Breast epithelium (tissue), 4 donors: ENCODE data around the gene RELB. TPM values are rescaled to one million over a fixed set of nuclear protein-coding genes. Genes with fewer than 3 reads are reported as not detected.

Experiments used
- DNase-seq, 2 donors: peaks; one replicate each; pipeline ENCODE4 v3.0.0-alpha.2; 2019; ENCODE audit warnings: low spot score in 2 of 2
- H3K27ac ChIP-seq, 2 donors: fragments of 200-600 bp; sonication (generic) in 1 of 2; one replicate each; pipeline ENCODE4 v1.5.1; 2016 to 2019; ENCODE audit warnings: mild to moderate bottlenecking in 1 of 2
- H3K27me3 ChIP-seq, 2 donors: fragments of 200-600 bp; sonication (generic) in 1 of 2; one replicate each; pipeline versions ENCODE4 v1.5.1 to v1.6.0; 2017 to 2019; ENCODE audit warnings: control low read depth in 1 of 2, mild to moderate bottlenecking in 1 of 2
- H3K36me3 ChIP-seq: fragments of 200-600 bp; one replicate; pipeline ENCODE4 v1.5.1; 2019
- H3K4me1 ChIP-seq, 2 donors: fragments of 200-600 bp; sonication (generic); one replicate each; pipeline ENCODE4 v1.5.1; 2016 to 2019; ENCODE audit warnings: control low read depth in 1 of 2
- H3K4me3 ChIP-seq, 3 donors: fragments of 200-600 bp; sonication (generic); 1 replicate in 2 of 3; 2 replicates in 1 of 3; pipeline ENCODE4 v1.5.1; 2016 to 2019; ENCODE audit warnings: mild to moderate bottlenecking in 3 of 3, moderate library complexity in 2 of 3
- H3K9me3 ChIP-seq, 2 donors: fragments of 200-600 bp; sonication (generic) in 1 of 2; one replicate each; pipeline ENCODE4 v1.5.1; 2016 to 2019; ENCODE audit warnings: control low read depth in 1 of 2
- CTCF ChIP-seq, 3 donors: fragments of 450-650 bp; IDR thresholded peaks; one replicate each; pipeline ENCODE4 v1.5.1; 2016 to 2017; ENCODE audit warnings: antibody characterized with exemption in 3 of 3, mild to moderate bottlenecking in 3 of 3, moderate library complexity in 3 of 3
- POLR2A ChIP-seq: fragments of 450-650 bp; IDR thresholded peaks from one replicate; pipeline ENCODE4 v1.6.1; 2016; ENCODE audit warnings: antibody characterized with exemption, mild to moderate bottlenecking, moderate library complexity
- POLR2AphosphoS5 ChIP-seq, 3 donors: sonication (generic); formaldehyde crosslinking; IDR thresholded peaks; one replicate each; pipeline ENCODE4 v1.6.1; 2017; ENCODE audit warnings: antibody characterized with exemption in 3 of 3
- intact Hi-C: fragments of 100-400 bp; cut with DNase I; formaldehyde crosslinking; loops from one replicate; pipeline ENCODE4 v1.15.1; 2023; ENCODE audit warnings: low total_unique reads
- total RNA-seq, 3 donors: library from RNA; depleted of rRNA; stranded (reverse); fragments of >200 nt; gene quantifications; one replicate each; pipeline ENCODE4 v1.1.0, GENCODE V29; 2016

The RELB gene
- total RNA-seq, 3 donors from 2014 or later, result 5.8 to 12.5 (median 8.2) TPM

GRCh38 chr19:45074744-45075300 is 73.6 kb downstream of the RELB start:
- TF ChIP-seq POLR2A (no peak), CTCF (IDR thresholded peaks at IDR 0.05) (no peak), POLR2AphosphoS5 (IDR thresholded peaks at IDR 0.05) (no peak)
- intact Hi-C loops, result no loop called here
- no peak for DNase-seq
- Histone ChIP-seq H3K9me3 (no peaks in the 10 kb centered on the region), H3K4me1 (peaks cover 4 to 30% of the 10 kb centered on the region in 2 donors), H3K36me3 (no peaks in the 10 kb centered on the region), H3K4me3 (peak overlapping the region in 2 of 3 donors; percentile 60 to 65), H3K27me3 (no peaks in the 10 kb centered on the region), H3K27ac (peak overlapping the region; percentile 70 to 75)

- intact Hi-C loops, result no loop called here
- Histone ChIP-seq H3K36me3 (no peaks in the 10 kb centered on the region), H3K4me3 (peak overlapping the region; percentile 51 to 65 (median 60)), H3K9me3 (no peaks in the 10 kb centered on the region), H3K27ac (peak overlapping the region; percentile 70 to 75), H3K4me1 (peaks cover 3 to 24% of the 10 kb centered on the region in 2 donors), H3K27me3 (no peaks in the 10 kb centered on the region)
- peak; percentile 69 to 83 for DNase-seq
- no peak for TF ChIP-seq POLR2A
Observed at GRCh38 chr19:45075301-45076028, 74.2 kb downstream of the RELB start.

- H3K27me3 ChIP-seq, result no peaks in the 10 kb centered on the region
- no peaks in the 10 kb centered on the region for H3K36me3 ChIP-seq
- H3K27ac ChIP-seq, result peak within 1 kb of the TSS; percentile 70 to 75
- peak within 1 kb of the TSS; percentile 51 to 65 (median 60) for H3K4me3 ChIP-seq
- peaks cover 0 to 16% of the 10 kb centered on the region in 2 donors for H3K4me1 ChIP-seq
- DNase-seq, result peak; percentile 71 to 83
- intact Hi-C loops, result no loop called here
- no peak for TF ChIP-seq CTCF (IDR thresholded peaks at IDR 0.05)
- TF ChIP-seq POLR2A, result no peak
- H3K9me3 ChIP-seq, result no peaks in the 10 kb centered on the region
Observed at GRCh38 chr19:45076029-45076850, 75.0 kb downstream of the RELB start, which contains the start of gene ZNF296. TSS of gene ZNF296 (minus strand) at chr19:45076478. CDS start at chr19:45076373, 105 bp downstream.

GRCh38 chr19:45076851-45077730 is 75.8 kb downstream of the RELB start:
- Histone ChIP-seq H3K4me3 (peak overlapping the region; percentile 51 to 65 (median 60)), H3K27ac (peak overlapping the region; percentile 70 to 75), H3K27me3 (no peaks in the 10 kb centered on the region), H3K9me3 (no peaks in the 10 kb centered on the region), H3K4me1 (peaks cover 0 to 8% of the 10 kb centered on the region in 2 donors), H3K36me3 (no peaks in the 10 kb centered on the region)
- intact Hi-C loops, result no loop called here
- DNase-seq, result no peak
- TF ChIP-seq POLR2A, result no peak
- no peak for TF ChIP-seq POLR2AphosphoS5 (IDR thresholded peaks at IDR 0.05)

GRCh38 chr19:45078390-45079062 is 77.3 kb downstream of the RELB start:
- no peak for TF ChIP-seq POLR2AphosphoS5 (IDR thresholded peaks at IDR 0.05)
- no peak for TF ChIP-seq POLR2A
- TF ChIP-seq CTCF (IDR thresholded peaks at IDR 0.05), result no peak
- Histone ChIP-seq H3K4me3 (peak overlapping the region; percentile 76 to 91 (median 77)), H3K9me3 (no peaks in the 10 kb centered on the region), H3K27me3 (no peaks in the 10 kb centered on the region), H3K4me1 (peaks cover 0 to 5% of the 10 kb centered on the region in 2 donors), H3K36me3 (no peaks in the 10 kb centered on the region), H3K27ac (peak overlapping the region; percentile 57 to 78)
- intact Hi-C loops, result no loop called here
- DNase-seq, result no peak
